GM13976 (cell line): ENCODE results near the gene PCBD1.

Experiments
- DNase-seq: peaks from one replicate; pipeline ENCODE4 v3.0.0; 2012; ENCODE audit warnings: low spot score
- in situ Hi-C: fragments of 300-500 bp; cut with MboI; formaldehyde crosslinking; loops from one replicate; pipeline ENCODE4 v1.12.0; 2022; ENCODE audit warnings: low sequenced_read_pairs, mixed read lengths, inconsistent platforms; ENCODE audit not compliant: unreplicated experiment
- TF ChIP-seq, protein P1 (sequence below): IDR thresholded peaks from 2 replicates; pipeline ENCODE4 v1.5.1; 2012; ENCODE audit warnings: borderline replicate concordance, mild to moderate bottlenecking; ENCODE audit not compliant: insufficient read depth; ENCODE audit errors: extremely low read depth, missing control alignments, control extremely low read depth

The PCBD1 gene

DNA sequence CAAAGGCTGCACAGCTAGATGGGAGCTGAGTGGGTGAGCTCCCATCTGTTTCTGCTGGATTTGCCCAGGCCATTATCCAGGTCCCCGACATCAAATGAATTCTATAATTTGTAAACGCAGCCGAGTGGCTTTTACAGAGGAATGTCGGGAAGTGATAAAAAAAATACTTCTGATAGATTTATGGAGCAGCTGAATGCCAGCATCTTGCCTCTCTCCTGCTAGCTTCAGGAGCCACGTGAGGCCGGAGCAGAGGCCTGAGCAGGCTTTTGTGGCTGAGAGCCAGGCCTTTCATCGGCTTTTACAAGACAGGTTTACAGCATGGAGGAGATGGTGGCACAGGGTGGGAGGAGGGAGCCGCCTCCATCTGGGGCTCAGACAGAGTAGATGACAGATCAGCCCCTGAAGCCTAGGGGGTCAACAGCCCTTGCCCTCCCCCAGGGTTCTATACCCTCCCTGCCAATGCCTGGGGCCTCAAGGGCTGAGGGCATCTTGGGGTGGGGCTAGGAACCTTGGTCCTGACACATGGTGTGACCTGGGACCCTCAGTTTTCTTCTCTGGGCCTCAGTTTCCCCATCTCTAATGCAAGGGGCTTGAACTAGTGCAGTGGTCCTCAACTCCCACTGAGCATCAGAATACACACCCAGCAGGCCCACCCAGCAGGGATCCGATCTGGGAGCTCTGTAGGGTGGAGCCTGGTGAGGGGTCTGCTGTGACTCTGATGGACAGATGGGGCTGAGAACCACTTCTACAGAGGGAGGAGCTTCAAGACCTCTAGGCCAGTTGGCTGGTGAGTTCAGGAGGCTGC, 44.2 kb upstream of the PCBD1 start:
- DNase-seq: no peak
- TF ChIP-seq, protein P1, sequence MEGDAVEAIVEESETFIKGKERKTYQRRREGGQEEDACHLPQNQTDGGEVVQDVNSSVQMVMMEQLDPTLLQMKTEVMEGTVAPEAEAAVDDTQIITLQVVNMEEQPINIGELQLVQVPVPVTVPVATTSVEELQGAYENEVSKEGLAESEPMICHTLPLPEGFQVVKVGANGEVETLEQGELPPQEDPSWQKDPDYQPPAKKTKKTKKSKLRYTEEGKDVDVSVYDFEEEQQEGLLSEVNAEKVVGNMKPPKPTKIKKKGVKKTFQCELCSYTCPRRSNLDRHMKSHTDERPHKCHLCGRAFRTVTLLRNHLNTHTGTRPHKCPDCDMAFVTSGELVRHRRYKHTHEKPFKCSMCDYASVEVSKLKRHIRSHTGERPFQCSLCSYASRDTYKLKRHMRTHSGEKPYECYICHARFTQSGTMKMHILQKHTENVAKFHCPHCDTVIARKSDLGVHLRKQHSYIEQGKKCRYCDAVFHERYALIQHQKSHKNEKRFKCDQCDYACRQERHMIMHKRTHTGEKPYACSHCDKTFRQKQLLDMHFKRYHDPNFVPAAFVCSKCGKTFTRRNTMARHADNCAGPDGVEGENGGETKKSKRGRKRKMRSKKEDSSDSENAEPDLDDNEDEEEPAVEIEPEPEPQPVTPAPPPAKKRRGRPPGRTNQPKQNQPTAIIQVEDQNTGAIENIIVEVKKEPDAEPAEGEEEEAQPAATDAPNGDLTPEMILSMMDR: no peak
- in situ Hi-C loops: no loop called here

DNA sequence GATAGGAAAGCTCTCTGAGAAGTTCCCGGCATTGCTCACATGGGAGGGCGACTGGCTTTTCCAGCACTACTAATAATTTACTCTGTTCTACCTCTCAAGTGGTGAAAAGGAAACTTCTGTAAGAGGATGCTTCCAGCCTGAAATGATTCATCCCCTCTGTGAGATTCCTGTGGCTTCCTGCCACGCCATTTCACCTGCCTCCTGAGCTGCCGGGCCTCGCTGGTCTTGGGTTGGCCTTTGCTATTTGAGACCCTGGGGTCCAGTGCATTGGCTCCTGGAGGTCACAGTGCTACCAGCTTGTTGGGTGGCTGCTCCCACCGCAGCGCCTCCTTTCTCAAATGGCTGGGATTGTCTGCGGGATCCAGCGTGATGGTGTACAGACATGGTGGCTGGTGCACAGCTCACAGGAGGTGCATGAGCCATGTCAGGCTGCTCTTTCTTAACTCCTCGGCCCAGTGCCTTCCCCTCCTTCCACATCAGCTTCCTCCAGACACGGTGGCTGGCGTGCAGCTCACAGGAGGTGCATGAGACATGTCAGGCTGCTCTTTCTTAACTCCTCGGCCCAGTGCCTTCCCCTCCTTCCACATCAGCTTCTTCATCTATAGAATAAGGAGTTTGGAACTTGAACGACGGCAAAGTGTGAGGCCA, 42.9 kb upstream of the PCBD1 start:
- no peak for DNase-seq
- TF ChIP-seq, protein P1: no peak
- in situ Hi-C loops: no loop called here

DNA sequence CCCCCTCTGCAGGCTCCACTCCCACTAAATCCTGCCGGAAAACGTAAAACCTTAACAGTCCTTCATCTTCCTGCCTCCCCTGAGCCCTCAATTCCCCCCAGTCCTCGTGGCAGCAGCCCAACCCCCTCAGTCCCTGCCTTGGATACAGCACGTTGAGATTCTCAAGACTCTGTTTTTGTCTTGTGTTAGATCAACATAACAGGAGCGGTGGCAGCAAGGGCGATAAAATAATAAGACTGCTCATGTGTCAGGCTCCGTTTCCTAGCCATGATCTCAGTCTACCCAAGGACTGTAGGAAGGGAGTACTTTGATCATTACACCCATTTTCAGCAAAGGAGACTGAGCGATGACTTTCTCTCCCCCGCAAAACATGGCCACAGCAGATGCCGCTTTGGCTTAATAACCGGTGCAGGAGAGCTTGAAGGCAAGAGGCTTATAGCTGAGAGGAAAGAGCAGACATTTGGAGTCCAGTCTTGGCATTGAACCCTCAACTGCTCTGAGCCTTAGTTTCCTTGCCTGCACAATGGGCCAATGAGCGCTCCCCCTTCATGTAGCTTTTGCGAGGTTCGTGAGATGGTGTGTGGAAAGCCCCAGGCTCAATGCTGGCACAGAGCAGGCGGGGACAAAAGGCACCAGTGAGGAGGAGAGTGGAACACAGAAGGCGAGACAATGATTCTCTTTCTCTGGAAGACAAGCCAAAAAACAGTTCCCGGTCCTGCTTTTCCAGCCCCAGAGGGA, 42.1 kb upstream of the PCBD1 start:
- in situ Hi-C loops: no loop called here
- DNase-seq: no peak
- TF ChIP-seq, protein P1: no peak

DNA sequence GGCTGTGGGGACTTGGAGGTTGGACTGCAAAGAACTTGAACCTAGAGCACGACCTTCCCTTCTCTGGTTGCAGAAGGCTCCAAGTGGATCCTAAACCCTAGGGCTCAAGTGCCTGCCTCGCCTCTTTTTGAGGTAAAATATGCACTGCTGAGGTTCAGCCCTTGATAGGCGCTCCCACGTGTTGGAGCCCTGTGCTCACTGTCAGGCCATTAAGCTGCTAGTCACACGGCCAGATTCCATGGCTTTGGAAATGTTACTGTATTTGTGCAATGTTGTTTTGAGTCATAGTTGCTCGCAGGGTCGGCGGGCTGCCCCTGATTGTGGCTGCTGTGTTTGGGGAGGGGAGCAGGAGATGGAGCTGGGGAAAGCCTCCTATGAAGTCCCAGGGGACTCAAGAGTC, 39.8 kb upstream of the PCBD1 start:
- in situ Hi-C loops: loop anchor here (10.0 kb wide), 1 partner anchor 277 kb away; no protein-coding TSS in a partner anchor
- TF ChIP-seq, protein P1: no peak

GRCh38 chr10:70927189-70927943, 39.0 kb upstream of the PCBD1 start:
- in situ Hi-C loops: loop anchor here (10.0 kb wide), 1 partner anchor 277 kb away; no protein-coding TSS in a partner anchor
- DNase-seq: no peak
- TF ChIP-seq, protein P1: no peak

More for the DNA sequence above, 39.8 kb upstream of the PCBD1 start:
- DNase-seq: no peak

- in situ Hi-C loops: loop anchor here (10.0 kb wide), 1 partner anchor 278 kb away; no protein-coding TSS in a partner anchor
- no peak for DNase-seq
- TF ChIP-seq, protein P1: no peak
Observed at GRCh38 chr10:70926226-70927000, 38.0 kb upstream of the PCBD1 start.
